Measurements from ENCODE around the gene MUC21. TPM values are rescaled to one million over a fixed set of nuclear protein-coding genes. Genes with fewer than 3 reads are reported as not detected.

Gene MUC21
- total RNA-seq, 1 experiment from 2014 or later, result not detected

DNA sequence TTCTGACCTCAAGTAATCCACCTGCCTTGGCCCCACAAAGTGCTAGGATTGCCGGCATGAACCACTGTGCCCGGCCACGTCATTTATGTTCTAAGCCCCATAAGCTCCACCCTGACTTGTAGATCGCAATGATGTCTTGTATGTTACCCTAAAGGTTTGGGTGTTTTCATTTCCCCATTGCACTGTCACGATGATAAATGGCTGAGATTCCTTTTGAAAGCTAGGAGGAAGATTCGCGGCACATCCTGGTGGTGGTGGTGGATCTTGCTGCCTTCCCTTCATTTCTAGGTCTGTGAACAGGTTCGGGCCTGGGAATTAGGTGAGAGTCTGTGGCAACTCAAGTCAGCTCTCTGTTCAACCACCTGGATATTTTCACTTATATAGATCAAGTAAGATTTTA is 55.0 kb downstream of the MUC21 start:
- H3K4me3 ChIP-seq (ENCODE audit: insufficient read depth, low read depth, low read length), result no peak overlapping the region
- no peak for DNase-seq
- H3K36me3 ChIP-seq (replicated peaks; ENCODE audit: control insufficient read depth, insufficient read depth, low read length), result no peaks in the 10 kb centered on the region
- H3K27me3 ChIP-seq (ENCODE audit: control insufficient read depth, insufficient read depth, low read length), result no peaks in the 10 kb centered on the region

Other genes with a start within 250 kb of the MUC21 start
- 140 and 152 TPM in 2 replicates for gene FLOT1, start 241.0 kb upstream of the MUC21 start, total RNA-seq (2014; rRNA removed; shearing (Covaris generic))
- gene IER3, start 239.2 kb upstream of the MUC21 start, total RNA-seq (2014; rRNA removed; shearing (Covaris generic)), result 116 and 141 TPM in 2 replicates
- gene DDR1, start 99.2 kb upstream of the MUC21 start, total RNA-seq (2014; rRNA removed; shearing (Covaris generic)), result 117 and 127 TPM in 2 replicates
- gene GTF2H4, start 75.5 kb upstream of the MUC21 start, total RNA-seq (2014; rRNA removed; shearing (Covaris generic)), result 30.5 and 30.9 TPM in 2 replicates
- gene VARS2, start 69.5 kb upstream of the MUC21 start, total RNA-seq (2014; rRNA removed; shearing (Covaris generic)), result 54.4 and 60.5 TPM in 2 replicates
- gene SFTA2, start 51.5 kb upstream of the MUC21 start, total RNA-seq (2014; rRNA removed; shearing (Covaris generic)), result not detected in 2 replicates
- not detected in 2 replicates for gene MUCL3, start 42.7 kb upstream of the MUC21 start, total RNA-seq (2014; rRNA removed; shearing (Covaris generic))
- not detected in 2 replicates for gene MUC22, start 26.8 kb downstream of the MUC21 start, total RNA-seq (2014; rRNA removed; shearing (Covaris generic))
- not detected in 2 replicates for gene C6orf15, start 128.9 kb downstream of the MUC21 start, total RNA-seq (2014; rRNA removed; shearing (Covaris generic))
- gene PSORS1C1, start 131.1 kb downstream of the MUC21 start, total RNA-seq (2014; rRNA removed; shearing (Covaris generic)), result 0.10 TPM in 1 of 2 replicates, not detected in the other
- not detected in 2 replicates for gene CDSN, start 136.7 kb downstream of the MUC21 start, total RNA-seq (2014; rRNA removed; shearing (Covaris generic))
- 0.07 TPM in 1 of 2 replicates, not detected in the other for gene PSORS1C2, start 155.3 kb downstream of the MUC21 start, total RNA-seq (2014; rRNA removed; shearing (Covaris generic))
- gene CCHCR1, start 174.1 kb downstream of the MUC21 start, total RNA-seq (2014; rRNA removed; shearing (Covaris generic)), result 54.0 and 74.8 TPM in 2 replicates
- 26.8 and 34.3 TPM in 2 replicates for gene TCF19, start 174.9 kb downstream of the MUC21 start, total RNA-seq (2014; rRNA removed; shearing (Covaris generic))
- 4,433 and 5,140 TPM in 2 replicates for gene POU5F1, start 187.0 kb downstream of the MUC21 start, total RNA-seq (2014; rRNA removed; shearing (Covaris generic))

All from H7 (cell line).